ENCODE measurements around the gene BBX.

BBX gene

GRCh38 chr3:107669669-107670068, 146.9 kb downstream of the BBX start:
- Histone ChIP-seq H3K27me3 (no peaks in the 10 kb centered on the region), H3K9me3 (no peaks in the 10 kb centered on the region), H3K27ac (peak overlapping the region in 1 of 2 donors; percentile 10), H3K4me3 (no peak overlapping the region), H3K4me1 (peaks cover 0 to 42% (median 4%) of the 10 kb centered on the region in 4 donors), H3K36me3 (no peaks in the 10 kb centered on the region)
- TF ChIP-seq CTCF (IDR thresholded peaks at IDR 0.05): no peak
- DNase-seq: no peak
- intact Hi-C loops (cut with DNase I; ENCODE audit: low total_unique reads): no loop called here

GRCh38 chr3:107670986-107671385, 148.2 kb downstream of the BBX start:
- H3K4me3 ChIP-seq: no peak overlapping the region
- TF ChIP-seq CTCF (IDR thresholded peaks at IDR 0.05): no peak
- intact Hi-C loops (cut with DNase I; ENCODE audit: low total_unique reads): no loop called here
- no peaks in the 10 kb centered on the region for H3K9me3 ChIP-seq
- no peaks in the 10 kb centered on the region for H3K36me3 ChIP-seq
- H3K27me3 ChIP-seq: no peaks in the 10 kb centered on the region
- DNase-seq: no peak
- peaks cover 0 to 41% (median 4%) of the 10 kb centered on the region in 4 donors for H3K4me1 ChIP-seq
- no peak overlapping the region for H3K27ac ChIP-seq

- peak; percentile 26 to 61 for DNase-seq
- Histone ChIP-seq H3K27ac (no peak overlapping the region), H3K4me3 (no peak overlapping the region), H3K9me3 (no peaks in the 10 kb centered on the region), H3K36me3 (no peaks in the 10 kb centered on the region), H3K27me3 (no peaks in the 10 kb centered on the region), H3K4me1 (peaks cover 0 to 36% (median under 1%) of the 10 kb centered on the region in 4 donors)
- no peak for TF ChIP-seq CTCF (IDR thresholded peaks at IDR 0.05)
- intact Hi-C loops (cut with DNase I; ENCODE audit: low total_unique reads): no loop called here
These were observed 151.6 kb downstream of the BBX start for GRCh38 chr3:107674371-107674770.

GRCh38 chr3:107675233-107675900, 152.6 kb downstream of the BBX start:
- no peak for TF ChIP-seq CTCF (IDR thresholded peaks at IDR 0.05)
- no peak overlapping the region for H3K4me3 ChIP-seq
- no peaks in the 10 kb centered on the region for H3K36me3 ChIP-seq
- H3K9me3 ChIP-seq: no peaks in the 10 kb centered on the region
- intact Hi-C loops (cut with DNase I; ENCODE audit: low total_unique reads): no loop called here
- no peaks in the 10 kb centered on the region for H3K27me3 ChIP-seq
- H3K27ac ChIP-seq: no peak overlapping the region
- peaks cover 0 to 37% (median 8%) of the 10 kb centered on the region in 4 donors for H3K4me1 ChIP-seq
- DNase-seq: no peak

- H3K9me3 ChIP-seq: no peaks in the 10 kb centered on the region
- H3K4me1 ChIP-seq: peaks cover 0 to 44% (median 12%) of the 10 kb centered on the region in 4 donors
- intact Hi-C loops (cut with DNase I; ENCODE audit: low total_unique reads): no loop called here
- peak; percentile 55 to 72 for TF ChIP-seq CTCF (IDR thresholded peaks at IDR 0.05)
- DNase-seq: no peak
- no peak overlapping the region for H3K4me3 ChIP-seq
- no peak overlapping the region for H3K27ac ChIP-seq
- no peaks in the 10 kb centered on the region for H3K27me3 ChIP-seq
- no peaks in the 10 kb centered on the region for H3K36me3 ChIP-seq
These were observed 153.9 kb downstream of the BBX start for GRCh38 chr3:107676469-107677309.

All from tibial artery (tissue), 4 donors.